ENCODE data around the gene PGLYRP1. TPM values are rescaled to one million over a fixed set of nuclear protein-coding genes. Genes with fewer than 3 reads are reported as not detected.
A peak's percentile ranks its signal among the peaks of the same experiment; 100 is the strongest.

PGLYRP1 gene
- total RNA-seq, 1 donor from 2014 or later, result not detected

DNA sequence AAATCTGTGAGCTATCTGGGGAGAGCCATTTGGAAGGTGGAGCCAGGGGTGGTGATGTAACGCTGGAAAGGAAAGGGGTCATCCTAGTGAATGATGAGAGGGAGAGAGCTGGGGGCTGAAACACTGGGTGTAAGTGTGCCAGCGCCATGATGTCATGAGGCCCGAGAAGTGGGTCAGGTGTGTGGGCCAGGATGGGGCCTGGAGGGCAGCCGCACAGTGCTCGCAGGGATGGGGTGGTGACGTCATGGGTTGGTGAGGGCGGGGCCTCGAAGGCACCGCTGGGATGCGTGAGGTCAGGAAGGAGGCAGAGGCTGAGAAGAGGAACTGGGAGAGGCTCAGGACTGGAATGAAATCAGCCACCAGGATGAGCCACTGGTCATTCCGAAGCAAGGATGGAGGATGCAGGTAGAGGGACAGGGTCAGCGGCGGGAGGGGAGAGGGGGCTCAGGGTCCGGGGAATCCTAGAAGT lies 23.2 kb downstream of the PGLYRP1 start:
- peaks cover 5% of the 10 kb centered on the region for H3K27me3 Mint-ChIP-seq (ENCODE audit: unreplicated experiment)
- peaks cover 20% of the 10 kb centered on the region for H3K4me1 Mint-ChIP-seq (ENCODE audit: low read depth, unreplicated experiment)
- H3K27ac Mint-ChIP-seq (ENCODE audit: unreplicated experiment), result peak overlapping the region; percentile 89
- H3K9me3 Mint-ChIP-seq (ENCODE audit: unreplicated experiment), result peaks cover 7% of the 10 kb centered on the region
- H3K36me3 Mint-ChIP-seq (ENCODE audit: unreplicated experiment), result no peaks in the 10 kb centered on the region
- peak overlapping the region; percentile 98 for H3K4me3 Mint-ChIP-seq (ENCODE audit: unreplicated experiment)
- peak; percentile 82 for DNase-seq
- TF ChIP-seq, protein P1, sequence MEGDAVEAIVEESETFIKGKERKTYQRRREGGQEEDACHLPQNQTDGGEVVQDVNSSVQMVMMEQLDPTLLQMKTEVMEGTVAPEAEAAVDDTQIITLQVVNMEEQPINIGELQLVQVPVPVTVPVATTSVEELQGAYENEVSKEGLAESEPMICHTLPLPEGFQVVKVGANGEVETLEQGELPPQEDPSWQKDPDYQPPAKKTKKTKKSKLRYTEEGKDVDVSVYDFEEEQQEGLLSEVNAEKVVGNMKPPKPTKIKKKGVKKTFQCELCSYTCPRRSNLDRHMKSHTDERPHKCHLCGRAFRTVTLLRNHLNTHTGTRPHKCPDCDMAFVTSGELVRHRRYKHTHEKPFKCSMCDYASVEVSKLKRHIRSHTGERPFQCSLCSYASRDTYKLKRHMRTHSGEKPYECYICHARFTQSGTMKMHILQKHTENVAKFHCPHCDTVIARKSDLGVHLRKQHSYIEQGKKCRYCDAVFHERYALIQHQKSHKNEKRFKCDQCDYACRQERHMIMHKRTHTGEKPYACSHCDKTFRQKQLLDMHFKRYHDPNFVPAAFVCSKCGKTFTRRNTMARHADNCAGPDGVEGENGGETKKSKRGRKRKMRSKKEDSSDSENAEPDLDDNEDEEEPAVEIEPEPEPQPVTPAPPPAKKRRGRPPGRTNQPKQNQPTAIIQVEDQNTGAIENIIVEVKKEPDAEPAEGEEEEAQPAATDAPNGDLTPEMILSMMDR (IDR thresholded peaks at IDR 0.05; ENCODE audit: partially characterized antibody, unreplicated experiment), result no peak

DNA sequence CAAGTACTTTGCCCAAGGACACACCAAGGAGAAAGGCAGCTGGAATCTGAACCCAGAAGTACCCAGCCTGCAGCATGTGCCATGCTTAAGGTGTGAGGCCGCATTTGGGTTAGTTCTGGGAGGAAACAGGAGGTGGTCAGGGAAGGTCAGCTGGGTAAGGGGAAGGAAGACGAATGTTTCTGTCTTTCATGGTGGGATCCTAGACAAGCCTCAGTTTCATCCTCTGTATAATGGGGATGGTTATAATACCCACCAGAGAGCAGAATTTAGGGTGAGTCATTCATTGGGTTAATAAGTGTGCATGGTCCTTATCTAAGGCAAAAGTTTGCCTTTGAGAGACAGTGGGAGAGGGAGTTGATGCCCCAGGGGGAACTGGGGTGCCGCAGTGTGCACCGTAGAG lies 24.0 kb downstream of the PGLYRP1 start:
- peaks cover 7% of the 10 kb centered on the region for H3K9me3 Mint-ChIP-seq (ENCODE audit: unreplicated experiment)
- TF ChIP-seq, protein P1 (IDR thresholded peaks at IDR 0.05; ENCODE audit: partially characterized antibody, unreplicated experiment), result no peak
- no peaks in the 10 kb centered on the region for H3K36me3 Mint-ChIP-seq (ENCODE audit: unreplicated experiment)
- H3K4me1 Mint-ChIP-seq (ENCODE audit: low read depth, unreplicated experiment), result peaks cover 20% of the 10 kb centered on the region
- no peak for DNase-seq
- H3K4me3 Mint-ChIP-seq (ENCODE audit: unreplicated experiment), result peak overlapping the region; percentile 9
- peak overlapping the region; percentile 31 for H3K27ac Mint-ChIP-seq (ENCODE audit: unreplicated experiment)
- H3K27me3 Mint-ChIP-seq (ENCODE audit: unreplicated experiment), result peaks cover 5% of the 10 kb centered on the region

DNA sequence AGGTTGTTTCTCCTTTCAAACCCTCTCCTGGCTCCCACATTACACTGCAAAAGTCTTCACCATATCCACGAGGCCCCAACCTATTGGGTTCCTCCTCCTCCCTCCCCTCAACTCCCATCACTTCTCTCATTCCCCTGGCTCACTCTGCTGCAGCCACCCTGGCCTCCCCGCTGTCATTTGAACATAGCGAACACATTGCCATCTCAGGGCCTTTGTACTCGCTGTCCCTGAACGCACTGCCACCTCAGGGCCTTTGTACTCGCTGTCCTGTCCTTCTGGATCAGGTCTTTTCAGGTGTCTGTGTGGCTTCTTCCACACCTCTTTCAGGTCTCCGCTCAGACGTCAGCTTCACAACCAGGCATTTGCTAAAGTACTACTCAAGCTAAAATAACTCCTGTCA lies 25.9 kb downstream of the PGLYRP1 start:
- H3K27ac Mint-ChIP-seq (ENCODE audit: unreplicated experiment), result no peak overlapping the region
- no peak overlapping the region for H3K4me3 Mint-ChIP-seq (ENCODE audit: unreplicated experiment)
- peaks cover 10% of the 10 kb centered on the region for H3K9me3 Mint-ChIP-seq (ENCODE audit: unreplicated experiment)
- H3K4me1 Mint-ChIP-seq (ENCODE audit: low read depth, unreplicated experiment), result peaks cover 20% of the 10 kb centered on the region
- peaks cover 6% of the 10 kb centered on the region for H3K27me3 Mint-ChIP-seq (ENCODE audit: unreplicated experiment)
- H3K36me3 Mint-ChIP-seq (ENCODE audit: unreplicated experiment), result no peaks in the 10 kb centered on the region
- TF ChIP-seq, protein P1 (IDR thresholded peaks at IDR 0.05; ENCODE audit: partially characterized antibody, unreplicated experiment), result no peak
- no peak for DNase-seq

DNA sequence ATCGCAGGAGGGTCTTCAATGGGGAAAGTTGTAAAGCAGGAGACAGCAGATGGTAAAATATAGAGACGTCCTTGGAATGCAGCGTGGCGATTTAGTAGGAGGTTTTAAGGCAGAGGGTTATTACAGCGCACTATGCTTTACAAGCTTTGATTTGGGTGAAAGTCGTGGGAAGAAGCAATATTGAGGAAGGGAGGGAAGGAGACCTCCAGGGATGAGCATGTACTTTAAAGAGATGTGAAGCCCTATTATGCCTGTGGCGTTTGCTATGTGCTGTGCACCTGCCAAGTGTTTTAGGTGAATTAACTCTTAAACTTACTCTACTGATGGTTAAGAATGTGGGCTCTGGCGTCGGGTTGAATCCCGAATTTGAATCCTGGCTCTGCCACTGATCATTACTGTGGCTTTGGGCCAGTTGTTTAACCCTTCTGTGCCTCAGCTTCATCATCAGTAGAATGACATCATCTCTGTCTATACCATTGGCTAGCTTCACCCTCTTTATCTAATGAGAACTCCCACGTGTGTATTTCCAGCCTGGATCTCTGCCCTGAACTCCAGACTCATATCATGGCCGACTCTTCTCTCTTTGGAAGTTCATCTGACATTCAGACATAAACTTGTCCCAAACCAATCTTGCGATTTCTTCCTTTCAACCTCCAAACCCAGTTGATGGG lies 27.0 kb downstream of the PGLYRP1 start:
- Mint-ChIP-seq H3K4me1 (ENCODE audit: low read depth, unreplicated experiment) (peaks cover 20% of the 10 kb centered on the region), H3K27ac (ENCODE audit: unreplicated experiment) (no peak overlapping the region), H3K27me3 (ENCODE audit: unreplicated experiment) (peaks cover 6% of the 10 kb centered on the region), H3K36me3 (ENCODE audit: unreplicated experiment) (no peaks in the 10 kb centered on the region), H3K9me3 (ENCODE audit: unreplicated experiment) (peaks cover 13% of the 10 kb centered on the region), H3K4me3 (ENCODE audit: unreplicated experiment) (no peak overlapping the region)
- no peak for DNase-seq
- TF ChIP-seq, protein P1 (IDR thresholded peaks at IDR 0.05; ENCODE audit: partially characterized antibody, unreplicated experiment), result no peak

DNA sequence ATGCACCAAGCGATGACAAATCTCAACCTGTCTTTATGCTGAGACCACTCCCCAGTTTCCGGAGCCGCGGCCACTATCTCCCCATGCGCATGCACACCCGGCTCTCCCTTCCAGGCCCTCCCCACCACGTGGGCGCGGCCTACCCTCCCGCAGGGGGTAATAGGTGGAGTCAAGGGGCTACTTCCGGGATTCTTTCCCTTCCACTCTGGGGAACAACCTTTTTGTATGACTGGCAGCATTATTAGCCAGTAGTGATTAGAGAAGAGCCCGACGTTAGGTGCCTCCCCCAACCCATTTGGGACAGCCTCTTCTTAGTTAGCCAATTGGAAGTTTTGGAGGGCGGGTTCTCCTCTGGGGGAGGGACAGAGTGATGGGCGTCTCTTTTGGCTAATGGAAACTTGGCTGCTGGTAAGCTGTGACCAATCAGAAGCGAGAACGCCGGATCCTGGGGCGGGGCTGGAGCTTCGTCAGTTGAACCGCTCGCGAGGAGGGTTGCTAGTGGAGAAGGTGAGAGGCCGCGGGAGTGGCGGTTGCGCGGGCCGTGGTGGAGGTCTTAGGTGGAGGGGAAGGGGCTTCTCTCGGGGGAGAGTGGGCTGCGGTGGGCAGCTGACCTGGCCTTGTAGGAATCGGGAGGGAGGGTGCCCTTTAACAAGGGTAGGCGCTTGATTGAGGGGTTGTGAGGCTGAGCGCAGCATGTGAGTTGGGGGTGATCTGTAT lies 27.7 kb downstream of the PGLYRP1 start, which contains the start of gene CCDC61:
Gene CCDC61 (plus strand): TSS at position 470 of the 717 bp plus-strand sequence. CDS start 7,552 bp downstream, outside the sequence.
- H3K9me3 Mint-ChIP-seq (ENCODE audit: unreplicated experiment), result peaks cover 10% of the 10 kb centered on the region
- peak within 1 kb of the TSS; percentile 40 for H3K4me3 Mint-ChIP-seq (ENCODE audit: unreplicated experiment)
- H3K27me3 Mint-ChIP-seq (ENCODE audit: unreplicated experiment), result peaks cover 6% of the 10 kb centered on the region
- DNase-seq, result peak; percentile 91
- peak within 1 kb of the TSS; percentile 33 for H3K27ac Mint-ChIP-seq (ENCODE audit: unreplicated experiment)
- TF ChIP-seq, protein P1 (IDR thresholded peaks at IDR 0.05; ENCODE audit: partially characterized antibody, unreplicated experiment), result no peak
- peaks cover 16% of the 10 kb centered on the region for H3K4me1 Mint-ChIP-seq (ENCODE audit: low read depth, unreplicated experiment)
- no peaks in the 10 kb centered on the region for H3K36me3 Mint-ChIP-seq (ENCODE audit: unreplicated experiment)
